Activated CD4-positive, alpha-beta T cell treated with anti-CD3 and anti-CD28 coated beads for 36 hours (primary cell): ENCODE measurements around the gene SLC6A2. TPM values are rescaled to one million over a fixed set of nuclear protein-coding genes. Genes with fewer than 3 reads are reported as not detected.

Experiments
- ATAC-seq: fragments of 200-7000 bp; cut with Tn5 transposase; one replicate; pipeline ENCODE4 v1.10.0; 2021; ENCODE audit warnings: mild to moderate bottlenecking, moderate library complexity
- CTCF ChIA-PET: fragments of 350-600 bp; sonication (Branson Sonifier 250); formaldehyde crosslinking; loops from one replicate; lab custom pipeline; 2021; ENCODE audit warnings: antibody characterized with exemption; lab: Charles Lee
- POLR2A ChIA-PET: fragments of 350-600 bp; sonication (Branson Sonifier 250); formaldehyde crosslinking; loops from one replicate; lab custom pipeline; 2021; ENCODE audit warnings: antibody characterized with exemption, inconsistent platforms; lab: Charles Lee
- DNase-seq: peaks from one replicate; pipeline ENCODE4 v3.0.0-alpha.2; 2020
- H3K27ac Mint-ChIP-seq: one replicate; pipeline ENCODE4 v1.8.0; 2021; ENCODE audit warnings: mixed read lengths
- H3K27me3 Mint-ChIP-seq: one replicate; pipeline ENCODE4 v1.8.0; 2021; ENCODE audit warnings: mixed read lengths
- H3K36me3 Mint-ChIP-seq: one replicate; pipeline ENCODE4 v1.8.0; 2021; ENCODE audit warnings: low read depth, mixed read lengths
- H3K4me1 Mint-ChIP-seq: one replicate; pipeline ENCODE4 v1.8.0; 2021; ENCODE audit warnings: mixed read lengths
- H3K4me3 Mint-ChIP-seq: one replicate; pipeline ENCODE4 v1.8.0; 2021; ENCODE audit warnings: mild to moderate bottlenecking, moderate library complexity, mixed read lengths
- H3K9me3 Mint-ChIP-seq: one replicate; pipeline ENCODE4 v1.8.0; 2021; ENCODE audit warnings: low read depth, mixed read lengths
- intact Hi-C, 2 experiments: fragments of 100-400 bp; cut with DNase I in 1 of 2; cut with micrococcal nuclease in 1 of 2; formaldehyde crosslinking; loops; one replicate each; pipeline versions ENCODE4 v1.14.2 to v1.15.1; 2022 to 2024; cut with DNase I, micrococcal nuclease
- total RNA-seq, 2 experiments: library from RNA; stranded (reverse); gene quantifications; one replicate each; pipeline ENCODE4 v1.2.3, GENCODE V29; 2021

Gene SLC6A2
- total RNA-seq, 2 experiments from 2014 or later = not detected

DNA sequence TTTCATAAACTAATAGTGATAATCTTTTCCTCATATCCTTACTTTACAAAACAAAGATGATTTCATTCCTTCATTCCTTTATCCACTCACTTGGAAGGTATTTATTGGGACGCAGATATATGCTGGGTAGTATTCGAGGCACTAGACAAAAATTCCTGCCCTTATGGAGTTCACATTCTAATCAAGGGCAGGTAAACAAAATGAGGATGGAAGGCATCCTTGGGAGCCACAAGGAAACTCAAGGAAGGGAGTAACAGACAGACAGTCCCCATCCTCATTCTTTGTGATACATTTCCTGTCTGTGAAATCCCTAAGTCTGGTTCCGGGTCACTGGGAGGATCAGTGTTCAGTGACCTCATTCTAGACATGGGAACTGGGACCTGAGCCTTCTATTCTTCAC is 45.2 kb downstream of the SLC6A2 start:
- H3K4me1 Mint-ChIP-seq = peaks cover 2% of the 10 kb centered on the region
- no peak for ATAC-seq
- ChIA-PET POLR2A (no interaction called here), CTCF (interaction anchor here (0.6 to 5.9 kb wide), 8 partner anchors 140 to 506 kb away, joined by 3 to 112 read pairs (median 5); no protein-coding TSS in a partner anchor)
- peaks cover 4% of the 10 kb centered on the region for H3K27me3 Mint-ChIP-seq
- H3K36me3 Mint-ChIP-seq = no peaks in the 10 kb centered on the region
- intact Hi-C loops = loop anchor here in 1 of 2 experiments (1.0 to 2.0 kb wide), 2 partner anchors 158 to 236 kb away; no protein-coding TSS in a partner anchor
- H3K4me3 Mint-ChIP-seq = no peak overlapping the region
- H3K9me3 Mint-ChIP-seq = no peaks in the 10 kb centered on the region
- no peak for DNase-seq
- H3K27ac Mint-ChIP-seq = no peak overlapping the region

DNA sequence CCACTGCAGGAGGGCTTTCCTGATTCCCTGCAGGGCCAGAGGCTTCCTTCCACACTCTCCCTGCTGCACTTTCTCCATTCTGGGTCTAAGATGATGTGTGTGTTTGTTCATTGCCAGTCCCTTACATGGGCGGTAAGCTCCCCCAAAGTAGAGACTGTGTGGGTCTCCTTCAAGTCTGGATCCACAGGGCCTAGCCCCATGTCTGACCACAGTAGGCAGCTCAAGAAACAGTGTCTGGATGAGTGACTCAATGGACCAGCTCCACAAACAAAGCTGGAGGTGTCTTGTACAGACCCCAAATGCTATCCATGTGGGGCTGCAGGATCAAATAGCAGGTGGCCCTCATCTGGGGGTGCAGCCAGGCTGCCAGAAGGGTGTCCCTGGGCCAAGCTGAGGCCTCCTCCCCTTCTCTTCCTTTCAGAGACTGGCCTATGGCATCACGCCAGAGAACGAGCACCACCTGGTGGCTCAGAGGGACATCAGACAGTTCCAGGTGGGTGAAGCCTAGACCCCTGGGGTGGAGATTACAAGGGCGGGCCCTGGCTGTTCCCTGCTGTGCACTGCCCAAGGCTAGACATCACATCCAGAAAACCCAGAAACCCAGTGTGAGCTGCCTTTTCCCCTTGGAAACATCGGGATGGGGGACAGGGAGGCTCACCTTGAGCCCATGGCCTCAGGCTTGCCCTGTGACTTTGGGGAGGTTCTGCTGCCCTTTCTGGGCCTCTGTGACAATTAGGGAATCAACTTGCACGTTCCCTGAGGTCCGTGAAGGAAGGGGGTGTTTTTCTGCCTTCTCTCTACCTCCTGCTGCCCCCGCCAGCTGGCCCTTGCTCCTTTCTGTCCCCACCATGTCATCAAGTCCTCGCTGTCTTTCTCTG is 45.9 kb downstream of the SLC6A2 start:
- no peak overlapping the region for H3K4me3 Mint-ChIP-seq
- ATAC-seq (peak; percentile 66), DNase-seq (peak; percentile 75)
- no peaks in the 10 kb centered on the region for H3K9me3 Mint-ChIP-seq
- H3K36me3 Mint-ChIP-seq = no peaks in the 10 kb centered on the region
- intact Hi-C loops = loop anchor here in 1 of 2 experiments (1.0 to 2.0 kb wide), 2 partner anchors 159 to 236 kb away; no protein-coding TSS in a partner anchor
- peaks cover 2% of the 10 kb centered on the region for H3K4me1 Mint-ChIP-seq
- peaks cover 4% of the 10 kb centered on the region for H3K27me3 Mint-ChIP-seq
- no peak overlapping the region for H3K27ac Mint-ChIP-seq
- ChIA-PET CTCF (interaction anchor here (0.6 to 5.9 kb wide), 8 partner anchors 11 to 505 kb away, joined by 3 to 112 read pairs (median 4); no protein-coding TSS in a partner anchor), POLR2A (interaction anchor here (0.6 to 0.7 kb wide), 2 partner anchors 242 to 583 kb away, joined by 3 to 6 read pairs; no protein-coding TSS in a partner anchor)

DNA sequence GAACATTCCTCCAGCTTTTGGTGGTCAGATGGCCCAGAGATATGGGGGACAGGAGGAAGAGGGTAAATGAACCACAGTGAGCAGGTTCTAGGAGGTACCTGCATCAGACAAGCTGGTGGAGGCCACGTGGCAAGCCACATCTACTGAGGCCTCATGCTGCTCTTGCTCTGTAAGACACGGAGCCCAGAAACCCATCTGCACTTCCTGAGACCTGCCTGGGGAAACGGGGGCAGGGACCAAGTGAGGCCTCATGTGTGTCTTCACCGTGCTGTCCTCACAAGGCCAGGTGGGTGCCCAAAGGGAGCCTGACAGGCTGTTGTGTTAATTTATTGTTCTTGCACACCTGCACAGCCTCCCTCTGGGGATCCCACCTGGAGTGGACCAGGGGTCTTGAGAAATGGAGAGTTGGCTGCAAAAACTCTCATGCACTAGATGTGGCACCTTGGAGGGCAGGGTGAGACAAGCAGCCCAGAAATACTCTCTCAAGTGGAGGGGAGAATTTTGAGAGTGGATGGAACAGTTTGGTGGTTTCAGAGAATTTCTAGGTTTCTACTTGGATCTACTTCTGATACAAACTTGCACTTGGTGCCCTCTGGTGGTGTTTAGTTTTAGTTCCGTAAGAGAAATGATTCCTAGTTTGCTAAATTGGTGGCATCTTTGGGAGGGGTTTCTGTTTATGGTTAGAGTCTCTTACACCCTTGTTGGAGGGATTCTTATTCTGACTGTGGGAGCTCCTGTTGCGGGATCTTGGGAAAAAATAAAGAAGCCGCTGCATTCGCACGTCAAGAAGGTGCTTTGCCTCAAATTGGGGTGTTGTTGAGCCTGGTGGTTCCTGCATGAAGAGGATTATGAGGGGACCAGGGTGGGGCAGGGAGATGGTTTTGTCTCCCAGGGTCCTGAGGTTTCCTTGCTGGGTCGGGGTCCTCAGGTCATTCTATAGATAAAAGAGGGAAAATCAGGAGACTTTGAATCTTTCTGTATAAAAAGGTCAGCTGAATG is 47.5 kb downstream of the SLC6A2 start:
- H3K36me3 Mint-ChIP-seq = no peaks in the 10 kb centered on the region
- POLR2A ChIA-PET = no interaction called here
- intact Hi-C loops = loop anchor here in 1 of 2 experiments (1.0 kb wide), 1 partner anchor 238 kb away; no protein-coding TSS in a partner anchor
- peak; percentile 26 for DNase-seq
- CTCF ChIA-PET = interaction anchor here (1.0 to 5.9 kb wide), 4 partner anchors 233 to 268 kb away, joined by 3 to 112 read pairs (median 10); no protein-coding TSS in a partner anchor
- H3K27me3 Mint-ChIP-seq = peaks cover 4% of the 10 kb centered on the region
- peak; percentile 19 for ATAC-seq
- no peak overlapping the region for H3K4me3 Mint-ChIP-seq
- no peak overlapping the region for H3K27ac Mint-ChIP-seq
- H3K4me1 Mint-ChIP-seq = peaks cover 2% of the 10 kb centered on the region
- no peaks in the 10 kb centered on the region for H3K9me3 Mint-ChIP-seq

DNA sequence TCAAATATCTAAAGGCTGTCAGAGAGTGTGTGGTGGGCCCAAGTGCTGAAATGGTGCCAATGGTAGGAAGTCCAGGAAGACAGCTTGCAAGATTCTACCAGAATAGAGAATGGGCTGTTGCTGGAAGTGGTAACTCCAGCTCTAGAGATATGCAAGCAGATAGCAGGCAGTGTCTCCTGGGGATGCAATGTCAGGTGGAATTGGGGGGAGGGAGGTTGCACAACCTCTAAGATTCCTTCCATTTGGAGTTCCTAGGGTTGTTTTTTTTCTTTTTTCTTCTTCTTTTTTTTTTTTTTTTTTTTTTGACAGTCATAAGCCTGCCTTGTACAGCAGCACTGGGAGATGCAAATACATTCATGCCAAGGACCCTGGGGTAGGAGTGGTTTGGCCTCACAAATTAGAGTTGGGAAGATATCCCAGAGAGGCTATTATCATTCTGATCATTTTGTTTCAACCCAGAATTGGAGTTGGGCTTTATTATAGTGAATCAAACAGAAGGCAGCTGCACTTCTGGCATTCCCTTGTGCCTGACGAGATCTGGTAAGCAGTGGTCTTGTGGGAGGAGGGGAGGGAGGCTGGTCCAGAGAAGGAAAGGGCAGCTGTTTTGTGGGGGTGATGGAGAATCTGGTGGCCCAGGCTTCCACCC is 51.1 kb downstream of the SLC6A2 start:
- peaks cover 4% of the 10 kb centered on the region for H3K27me3 Mint-ChIP-seq
- no peaks in the 10 kb centered on the region for H3K9me3 Mint-ChIP-seq
- H3K4me1 Mint-ChIP-seq = peaks cover 2% of the 10 kb centered on the region
- intact Hi-C loops = no loop called here
- DNase-seq (no peak), ATAC-seq (no peak)
- no peaks in the 10 kb centered on the region for H3K36me3 Mint-ChIP-seq
- ChIA-PET CTCF (interaction anchor here (1.2 to 5.9 kb wide), 4 partner anchors 8 to 243 kb away, joined by 3 to 112 read pairs (median 12); no protein-coding TSS in a partner anchor), POLR2A (no interaction called here)
- H3K4me3 Mint-ChIP-seq = no peak overlapping the region
- H3K27ac Mint-ChIP-seq = no peak overlapping the region

DNA sequence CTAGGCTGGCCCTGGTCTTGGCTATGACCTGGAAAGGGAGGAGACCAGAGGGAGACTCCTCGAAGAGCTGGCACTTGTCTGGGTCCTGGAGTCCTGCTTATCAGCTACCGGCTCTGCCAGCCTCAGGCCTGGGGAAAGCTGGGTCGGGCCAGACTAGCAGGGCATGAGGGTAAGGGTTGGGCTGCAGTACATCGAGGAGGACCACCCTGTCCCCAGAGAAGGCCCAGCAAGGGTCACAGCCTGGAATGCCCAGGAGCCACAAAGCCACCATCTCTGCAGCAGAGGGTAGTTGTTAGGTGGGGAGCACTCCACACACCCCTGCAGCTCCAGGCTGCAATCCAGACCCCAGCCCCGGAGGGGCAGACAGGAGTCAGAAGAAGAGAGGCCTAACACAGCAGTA is 54.0 kb downstream of the SLC6A2 start:
- ChIA-PET POLR2A (no interaction called here), CTCF (interaction anchor here (3.3 kb wide), 1 partner anchor 245 kb away, joined by 17 read pairs; no protein-coding TSS in a partner anchor)
- no peak for DNase-seq
- ATAC-seq = no peak
- Mint-ChIP-seq H3K4me1 (no peaks in the 10 kb centered on the region), H3K36me3 (no peaks in the 10 kb centered on the region), H3K27ac (no peak overlapping the region), H3K27me3 (peaks cover 13% of the 10 kb centered on the region), H3K9me3 (no peaks in the 10 kb centered on the region), H3K4me3 (no peak overlapping the region)
- intact Hi-C loops = no loop called here

DNA sequence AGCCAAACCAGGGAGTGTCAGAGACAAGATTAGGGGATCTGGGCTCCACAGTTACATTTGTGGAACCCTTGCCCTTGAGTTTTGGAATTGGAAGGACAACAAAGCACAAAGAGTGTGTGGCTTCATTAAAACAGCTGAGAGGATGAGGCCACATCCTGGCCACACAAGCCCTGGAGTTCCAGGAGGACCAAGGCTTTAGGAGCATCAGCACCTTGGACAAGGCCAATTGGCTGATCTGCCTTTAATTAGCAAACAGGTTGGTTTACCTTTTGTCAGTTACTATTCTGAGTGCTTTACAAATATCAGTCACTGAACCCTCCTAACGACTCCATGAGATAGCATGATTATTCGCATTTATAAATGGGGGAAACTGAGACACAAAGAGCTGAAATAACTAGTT is 54.7 kb downstream of the SLC6A2 start:
- CTCF ChIA-PET = interaction anchor here (3.3 kb wide), 1 partner anchor 246 kb away, joined by 17 read pairs; no protein-coding TSS in a partner anchor
- Mint-ChIP-seq H3K27ac (no peak overlapping the region), H3K4me1 (no peaks in the 10 kb centered on the region), H3K9me3 (no peaks in the 10 kb centered on the region), H3K36me3 (no peaks in the 10 kb centered on the region), H3K4me3 (no peak overlapping the region), H3K27me3 (peaks cover 13% of the 10 kb centered on the region)
- ATAC-seq = no peak
- POLR2A ChIA-PET = no interaction called here
- intact Hi-C loops = no loop called here
- DNase-seq = no peak

DNA sequence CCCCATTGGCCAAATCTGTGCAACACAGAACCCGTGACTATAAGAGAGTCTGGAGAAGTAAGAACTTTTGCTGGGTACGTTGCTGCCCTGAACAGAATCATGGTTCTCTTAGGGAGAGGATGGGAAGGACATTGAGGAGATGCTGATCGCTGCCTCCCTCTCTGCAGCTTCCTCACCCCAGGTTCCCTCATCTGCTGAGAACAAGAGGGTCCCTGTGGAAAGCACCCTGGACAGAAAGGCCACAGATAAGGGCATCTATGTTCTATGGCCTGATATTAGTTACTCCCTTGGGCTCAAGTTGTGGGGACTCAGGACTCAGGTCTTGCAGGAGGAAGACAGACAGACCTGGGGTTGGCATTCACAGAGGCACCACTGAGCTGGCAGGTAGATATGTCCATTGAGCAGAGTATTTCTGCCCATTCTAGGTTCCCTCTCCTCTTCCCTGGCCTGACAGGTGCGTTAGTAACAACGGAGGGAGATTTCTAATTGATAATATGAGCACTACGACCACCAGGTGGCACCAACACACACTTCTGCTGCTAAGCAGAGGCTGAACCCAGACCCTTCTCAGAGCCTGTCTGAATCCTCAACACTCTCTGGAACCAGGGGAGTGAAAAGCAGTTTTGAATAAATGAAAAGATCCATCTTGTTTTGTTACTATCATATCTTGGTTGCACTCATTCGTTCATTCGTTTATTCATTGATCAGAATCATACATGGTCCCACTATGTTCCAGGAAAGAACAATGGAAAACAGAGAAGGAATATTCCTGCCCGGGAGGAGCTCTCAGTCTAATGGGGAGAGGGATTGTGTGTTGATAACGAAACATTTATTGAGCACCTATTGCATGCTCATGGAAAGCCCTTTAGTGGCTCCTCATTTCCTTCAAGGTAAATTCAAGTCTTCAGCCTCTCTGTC is 56.4 kb downstream of the SLC6A2 start:
- Mint-ChIP-seq H3K36me3 (no peaks in the 10 kb centered on the region), H3K4me3 (no peak overlapping the region), H3K9me3 (no peaks in the 10 kb centered on the region), H3K27me3 (peaks cover 13% of the 10 kb centered on the region), H3K27ac (no peak overlapping the region), H3K4me1 (no peaks in the 10 kb centered on the region)
- DNase-seq (peak; percentile 79), ATAC-seq (peak; percentile 64)
- CTCF ChIA-PET = interaction anchor here (0.7 to 2.1 kb wide), 5 partner anchors 10 to 1503 kb away, joined by 3 to 9 read pairs (median 4); no protein-coding TSS in a partner anchor
- intact Hi-C loops = loop anchor here (1.0 to 2.0 kb wide), 4 partner anchors 130 to 607 kb away; no protein-coding TSS in a partner anchor
- POLR2A ChIA-PET = no interaction called here

DNA sequence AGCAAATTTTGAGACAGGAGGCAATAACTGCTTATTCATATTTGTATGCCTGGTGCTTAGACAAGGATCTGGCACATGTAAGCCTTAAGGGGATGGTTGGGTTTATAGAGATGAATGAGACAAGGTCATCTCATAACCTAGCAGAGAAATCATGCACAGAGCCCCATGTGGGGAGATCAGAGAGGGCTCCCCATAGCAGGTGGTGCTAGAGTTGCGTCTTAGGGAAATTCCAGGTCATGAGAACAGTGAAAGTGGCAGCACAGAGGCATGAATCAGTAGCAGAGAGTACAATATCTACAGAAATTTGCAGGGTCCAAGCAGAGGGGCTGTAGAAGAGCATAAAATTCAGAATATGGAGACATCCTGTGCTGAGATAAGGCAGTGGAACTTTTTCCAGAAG is 57.3 kb downstream of the SLC6A2 start:
- intact Hi-C loops = loop anchor here in 1 of 2 experiments (2.0 kb wide), 2 partner anchors 490 to 606 kb away; no protein-coding TSS in a partner anchor
- peaks cover 19% of the 10 kb centered on the region for H3K27me3 Mint-ChIP-seq
- ChIA-PET POLR2A (no interaction called here), CTCF (interaction anchor here (0.7 to 2.1 kb wide), 6 partner anchors 11 to 1504 kb away, joined by 3 to 9 read pairs (median 4); no protein-coding TSS in a partner anchor)
- H3K27ac Mint-ChIP-seq = no peak overlapping the region
- no peaks in the 10 kb centered on the region for H3K4me1 Mint-ChIP-seq
- ATAC-seq (no peak), DNase-seq (no peak)
- H3K4me3 Mint-ChIP-seq = no peak overlapping the region
- H3K36me3 Mint-ChIP-seq = no peaks in the 10 kb centered on the region
- H3K9me3 Mint-ChIP-seq = no peaks in the 10 kb centered on the region

DNA sequence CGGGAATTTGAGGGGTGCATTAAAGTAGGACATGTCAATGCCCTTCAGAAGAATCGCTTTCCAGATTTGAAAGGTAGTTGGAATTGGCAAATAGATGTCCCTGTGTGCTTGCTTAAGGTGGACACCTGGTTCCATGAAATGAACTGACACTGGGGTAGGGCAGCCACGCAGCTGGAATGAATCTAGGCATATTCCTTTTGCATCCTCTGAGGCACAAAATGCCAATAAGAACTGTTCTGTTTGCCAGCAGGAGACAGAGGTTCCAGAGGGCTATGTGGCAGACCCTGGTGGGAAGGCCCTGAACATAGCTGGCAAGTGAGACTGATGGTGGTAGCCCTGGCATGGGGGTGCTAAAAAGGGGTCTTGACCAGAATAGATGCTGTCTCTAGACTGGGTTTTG is 61.5 kb downstream of the SLC6A2 start:
- ATAC-seq (no peak), DNase-seq (no peak)
- CTCF ChIA-PET = interaction anchor here (0.6 kb wide), 1 partner anchor 104 kb away, joined by 3 read pairs; no protein-coding TSS in a partner anchor
- Mint-ChIP-seq H3K27ac (no peak overlapping the region), H3K9me3 (no peaks in the 10 kb centered on the region), H3K36me3 (no peaks in the 10 kb centered on the region), H3K4me1 (no peaks in the 10 kb centered on the region), H3K4me3 (no peak overlapping the region), H3K27me3 (peaks cover 32% of the 10 kb centered on the region)
- intact Hi-C loops = no loop called here
- POLR2A ChIA-PET = no interaction called here
